ENCODE data around the gene GPR37L1.
"Not testable (repeated sequence)": the region's sequence is repeated elsewhere in the genome, so short reads cannot be mapped to it uniquely, and the experiment has no call there.

GPR37L1 gene

DNA sequence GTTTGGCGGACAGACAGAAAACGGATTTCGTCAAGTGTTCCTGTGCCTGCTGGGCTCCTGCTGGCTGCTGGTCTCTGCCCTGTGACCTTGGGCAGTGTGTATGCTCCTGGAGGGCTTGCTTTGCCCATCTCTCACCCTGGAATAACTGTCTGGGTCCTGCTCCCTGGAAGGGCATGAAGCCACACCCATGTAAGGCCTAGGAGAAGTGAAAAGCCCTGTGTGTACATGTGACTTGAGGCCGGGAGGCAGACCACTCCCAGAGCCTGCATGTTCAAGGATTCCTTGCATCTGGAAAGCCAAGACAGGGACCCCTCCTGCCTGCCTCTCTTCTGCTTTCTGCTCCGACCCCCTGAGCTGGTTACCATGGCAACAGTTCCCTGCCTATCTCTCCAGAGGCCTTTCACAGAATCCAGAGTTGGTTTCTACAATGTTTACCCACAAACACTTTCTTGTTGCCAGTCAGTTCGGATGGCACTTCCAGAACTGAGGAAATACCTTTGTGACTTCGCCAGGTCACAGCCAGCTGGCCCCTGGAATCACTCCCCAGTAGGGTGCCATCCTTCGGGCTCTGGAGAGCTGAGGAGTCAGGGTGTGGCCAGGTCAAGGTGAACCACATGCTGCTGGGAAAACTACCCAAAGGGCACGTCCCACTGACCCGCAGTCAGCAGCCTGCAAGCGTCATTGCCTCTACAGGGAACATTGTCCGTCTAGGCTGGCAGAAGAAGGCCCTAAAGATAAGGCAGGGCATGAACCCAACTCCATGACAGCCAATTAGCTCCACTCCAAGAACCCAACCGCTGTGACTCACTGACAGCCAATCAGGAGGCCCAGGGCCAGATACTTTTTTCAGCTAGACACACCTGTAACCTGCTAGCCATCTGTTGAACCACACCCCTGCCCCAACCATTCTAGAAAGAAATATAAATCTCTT lies 14.7 kb upstream of the GPR37L1 start:
- Histone ChIP-seq H3K27me3 (ENCODE audit: insufficient read depth, low read length, poor library complexity, severe bottlenecking) (no peaks in the 10 kb centered on the region), H3K4me1 (ENCODE audit: insufficient read depth, low read length, poor library complexity, severe bottlenecking) (no peaks in the 10 kb centered on the region), H4K20me1 (ENCODE audit: insufficient read depth, low read length, poor library complexity, severe bottlenecking) (no peaks in the 10 kb centered on the region), H3K4me3 (ENCODE audit: low read length, poor library complexity, severe bottlenecking) (no peak overlapping the region), H3K36me3 (ENCODE audit: insufficient read depth, low read length) (no peaks in the 10 kb centered on the region), H3K9me3 (ENCODE audit: insufficient read depth, low read depth, low read length) (no peaks in the 10 kb centered on the region), H2AFZ (ENCODE audit: low read length) (no peak overlapping the region), H3K79me2 (ENCODE audit: insufficient read depth, low read length) (no peaks in the 10 kb centered on the region), H3K9me2 (replicated peaks; ENCODE audit: low read depth, low read length) (no peaks in the 10 kb centered on the region), H3K4me2 (ENCODE audit: low read depth, low read length, poor library complexity, severe bottlenecking) (no peak overlapping the region), H3F3A (ENCODE audit: low read depth) (no peaks in the 10 kb centered on the region), H3K9ac (ENCODE audit: low read depth, low read length, poor library complexity, severe bottlenecking) (no peak overlapping the region)
- TF ChIP-seq EZH2phosphoT487 (IDR thresholded peaks at IDR 0.05; ENCODE audit: borderline replicate concordance) = no peak
- TF ChIP-seq, protein P1, sequence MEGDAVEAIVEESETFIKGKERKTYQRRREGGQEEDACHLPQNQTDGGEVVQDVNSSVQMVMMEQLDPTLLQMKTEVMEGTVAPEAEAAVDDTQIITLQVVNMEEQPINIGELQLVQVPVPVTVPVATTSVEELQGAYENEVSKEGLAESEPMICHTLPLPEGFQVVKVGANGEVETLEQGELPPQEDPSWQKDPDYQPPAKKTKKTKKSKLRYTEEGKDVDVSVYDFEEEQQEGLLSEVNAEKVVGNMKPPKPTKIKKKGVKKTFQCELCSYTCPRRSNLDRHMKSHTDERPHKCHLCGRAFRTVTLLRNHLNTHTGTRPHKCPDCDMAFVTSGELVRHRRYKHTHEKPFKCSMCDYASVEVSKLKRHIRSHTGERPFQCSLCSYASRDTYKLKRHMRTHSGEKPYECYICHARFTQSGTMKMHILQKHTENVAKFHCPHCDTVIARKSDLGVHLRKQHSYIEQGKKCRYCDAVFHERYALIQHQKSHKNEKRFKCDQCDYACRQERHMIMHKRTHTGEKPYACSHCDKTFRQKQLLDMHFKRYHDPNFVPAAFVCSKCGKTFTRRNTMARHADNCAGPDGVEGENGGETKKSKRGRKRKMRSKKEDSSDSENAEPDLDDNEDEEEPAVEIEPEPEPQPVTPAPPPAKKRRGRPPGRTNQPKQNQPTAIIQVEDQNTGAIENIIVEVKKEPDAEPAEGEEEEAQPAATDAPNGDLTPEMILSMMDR (conservative IDR thresholded peaks at IDR 0.05; ENCODE audit: low read length) = no peak

DNA sequence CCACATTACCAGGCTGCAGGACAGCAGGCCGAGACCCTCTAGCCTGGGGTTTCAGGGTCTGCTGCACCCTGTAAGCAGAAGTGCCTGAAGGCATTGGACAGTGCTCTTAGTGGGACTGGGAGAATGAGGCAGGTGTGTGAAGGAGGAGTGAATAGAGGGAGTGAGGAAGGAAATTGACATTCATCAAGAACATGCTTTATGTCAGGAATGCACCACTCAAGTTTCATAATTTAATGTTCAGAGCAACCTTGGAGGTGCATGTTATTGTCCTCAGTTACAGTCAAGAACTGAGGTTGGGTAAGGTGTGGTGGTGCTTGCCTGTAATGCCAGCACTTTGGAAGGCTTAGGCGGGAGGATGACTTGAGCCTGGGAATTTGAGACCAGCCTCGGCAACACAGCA lies 11.7 kb upstream of the GPR37L1 start:
- H2AFZ ChIP-seq (ENCODE audit: low read length) = no peak overlapping the region
- H3K9ac ChIP-seq (ENCODE audit: low read depth, low read length, poor library complexity, severe bottlenecking) = no peak overlapping the region
- no peaks in the 10 kb centered on the region for H3K27me3 ChIP-seq (ENCODE audit: insufficient read depth, low read length, poor library complexity, severe bottlenecking)
- H3F3A ChIP-seq (ENCODE audit: low read depth) = no peaks in the 10 kb centered on the region
- H3K79me2 ChIP-seq (ENCODE audit: insufficient read depth, low read length) = no peaks in the 10 kb centered on the region
- H3K4me1 ChIP-seq (ENCODE audit: insufficient read depth, low read length, poor library complexity, severe bottlenecking) = no peaks in the 10 kb centered on the region
- H3K4me3 ChIP-seq (ENCODE audit: low read length, poor library complexity, severe bottlenecking) = no peak overlapping the region
- no peaks in the 10 kb centered on the region for H4K20me1 ChIP-seq (ENCODE audit: insufficient read depth, low read length, poor library complexity, severe bottlenecking)
- H3K9me3 ChIP-seq (ENCODE audit: insufficient read depth, low read depth, low read length) = no peaks in the 10 kb centered on the region
- H3K4me2 ChIP-seq (ENCODE audit: low read depth, low read length, poor library complexity, severe bottlenecking) = no peak overlapping the region
- H3K36me3 ChIP-seq (ENCODE audit: insufficient read depth, low read length) = no peaks in the 10 kb centered on the region
- no peaks in the 10 kb centered on the region for H3K9me2 ChIP-seq (replicated peaks; ENCODE audit: low read depth, low read length)
- TF ChIP-seq, protein P1 (conservative IDR thresholded peaks at IDR 0.05; ENCODE audit: low read length) = no peak
- no peak for TF ChIP-seq EZH2phosphoT487 (IDR thresholded peaks at IDR 0.05; ENCODE audit: borderline replicate concordance)

DNA sequence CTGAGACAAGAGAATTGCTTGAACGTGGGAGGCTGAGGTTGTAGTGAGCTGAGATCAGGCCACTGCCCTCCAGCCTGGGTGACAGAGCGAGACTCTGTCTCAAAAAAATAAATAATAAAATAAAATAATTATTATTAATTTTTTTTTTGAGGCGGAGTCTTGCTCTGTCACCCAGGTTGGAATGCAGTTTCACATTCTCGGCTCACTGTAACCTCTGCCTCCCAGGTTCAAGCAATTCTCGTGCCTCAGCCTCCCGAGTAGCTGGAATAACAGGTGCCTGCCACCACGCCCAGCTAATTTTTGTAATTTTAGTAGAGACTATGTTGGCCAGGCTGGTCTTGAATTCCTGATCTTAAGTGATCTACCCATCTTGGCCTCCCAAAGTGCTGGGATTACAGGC lies 11.1 kb upstream of the GPR37L1 start:
- H3K36me3 ChIP-seq (ENCODE audit: insufficient read depth, low read length); H3K79me2 ChIP-seq (ENCODE audit: insufficient read depth, low read length); H3F3A ChIP-seq (ENCODE audit: low read depth); H3K4me2 ChIP-seq (ENCODE audit: low read depth, low read length, poor library complexity, severe bottlenecking); H3K4me1 ChIP-seq (ENCODE audit: insufficient read depth, low read length, poor library complexity, severe bottlenecking); H2AFZ ChIP-seq (ENCODE audit: low read length); H3K9me2 ChIP-seq (replicated peaks; ENCODE audit: low read depth, low read length); H3K27me3 ChIP-seq (ENCODE audit: insufficient read depth, low read length, poor library complexity, severe bottlenecking); H3K4me3 ChIP-seq (ENCODE audit: low read length, poor library complexity, severe bottlenecking); H3K9ac ChIP-seq (ENCODE audit: low read depth, low read length, poor library complexity, severe bottlenecking); H4K20me1 ChIP-seq (ENCODE audit: insufficient read depth, low read length, poor library complexity, severe bottlenecking); H3K9me3 ChIP-seq (ENCODE audit: insufficient read depth, low read depth, low read length): not testable (repeated sequence)
